Kidney epithelial cell (primary cell): ENCODE measurements around the gene TNFAIP8L3. TPM values are rescaled to one million over a fixed set of nuclear protein-coding genes. Genes with fewer than 3 reads are reported as not detected.

Experiments
- DNase-seq: peaks from one replicate; pipeline ENCODE4 v3.0.0-alpha.2; 2010; ENCODE audit warnings: low read depth
- H3K27me3 ChIP-seq: 2 replicates; pipeline ENCODE4 v1.6.0; 2011; ENCODE audit warnings: low read length; ENCODE audit not compliant: control insufficient read depth, insufficient read depth
- H3K36me3 ChIP-seq: 2 replicates; pipeline ENCODE4 v1.5.1; 2011; ENCODE audit warnings: low read length; ENCODE audit not compliant: control insufficient read depth, insufficient read depth
- H3K4me3 ChIP-seq: 2 replicates; pipeline ENCODE4 v1.5.1; 2011; ENCODE audit warnings: low read depth, mild to moderate bottlenecking, control low read depth, low read length
- total RNA-seq: library from RNA; depleted of rRNA; stranded (reverse); fragments of >200 nt; gene quantifications from 2 replicates; pipeline ENCODE4 v1.2.3, GENCODE V29; 2015
- TF ChIP-seq, protein P1 (sequence below): IDR thresholded peaks from 2 replicates; pipeline ENCODE4 v1.5.1; 2011; ENCODE audit warnings: mild to moderate bottlenecking, moderate library complexity, low read length, control low read depth, inconsistent platforms; ENCODE audit not compliant: insufficient read depth, poor library complexity, severe bottlenecking

The TNFAIP8L3 gene
- total RNA-seq, 1 donor from 2014 or later = 0.92 TPM

DNA sequence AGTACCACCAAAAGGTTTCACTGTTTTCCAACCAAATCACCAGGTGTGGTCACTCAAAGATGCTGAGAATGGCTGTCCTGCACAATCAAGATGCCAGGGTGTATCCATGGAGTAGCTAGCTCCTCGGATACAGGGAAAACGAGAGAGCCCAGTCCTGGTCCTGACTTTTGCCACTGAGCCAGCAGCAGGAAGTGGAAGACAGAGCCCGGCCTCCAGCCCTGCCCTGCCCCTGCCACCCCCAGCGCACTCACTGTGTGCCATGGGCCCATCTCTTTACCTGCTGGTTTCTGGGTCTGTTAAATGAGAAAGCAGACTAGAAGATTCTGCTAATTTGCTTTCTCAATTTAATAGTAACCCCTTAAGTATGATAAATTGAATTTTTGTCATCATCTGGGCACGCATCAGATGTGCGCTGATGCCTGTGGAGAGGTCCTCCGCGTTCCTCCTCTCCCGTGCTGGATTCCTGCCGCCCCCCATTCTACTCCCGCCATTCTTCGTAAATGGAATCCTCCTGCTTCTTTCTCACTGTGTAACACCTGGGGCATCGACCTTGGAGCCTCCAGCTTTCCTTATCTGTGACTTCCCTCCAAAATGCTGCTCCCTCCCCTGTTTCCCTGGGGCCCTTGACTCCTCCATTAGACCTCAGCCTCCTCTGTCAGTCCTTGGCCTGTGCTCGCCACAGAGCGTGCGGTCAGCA lies 18.0 kb downstream of the TNFAIP8L3 start:
- DNase-seq = no peak
- H3K27me3 ChIP-seq = no peaks in the 10 kb centered on the region
- H3K4me3 ChIP-seq = no peak overlapping the region

GRCh38 chr15:51075826-51076523 lies 18.7 kb downstream of the TNFAIP8L3 start:
- TF ChIP-seq, protein P1, sequence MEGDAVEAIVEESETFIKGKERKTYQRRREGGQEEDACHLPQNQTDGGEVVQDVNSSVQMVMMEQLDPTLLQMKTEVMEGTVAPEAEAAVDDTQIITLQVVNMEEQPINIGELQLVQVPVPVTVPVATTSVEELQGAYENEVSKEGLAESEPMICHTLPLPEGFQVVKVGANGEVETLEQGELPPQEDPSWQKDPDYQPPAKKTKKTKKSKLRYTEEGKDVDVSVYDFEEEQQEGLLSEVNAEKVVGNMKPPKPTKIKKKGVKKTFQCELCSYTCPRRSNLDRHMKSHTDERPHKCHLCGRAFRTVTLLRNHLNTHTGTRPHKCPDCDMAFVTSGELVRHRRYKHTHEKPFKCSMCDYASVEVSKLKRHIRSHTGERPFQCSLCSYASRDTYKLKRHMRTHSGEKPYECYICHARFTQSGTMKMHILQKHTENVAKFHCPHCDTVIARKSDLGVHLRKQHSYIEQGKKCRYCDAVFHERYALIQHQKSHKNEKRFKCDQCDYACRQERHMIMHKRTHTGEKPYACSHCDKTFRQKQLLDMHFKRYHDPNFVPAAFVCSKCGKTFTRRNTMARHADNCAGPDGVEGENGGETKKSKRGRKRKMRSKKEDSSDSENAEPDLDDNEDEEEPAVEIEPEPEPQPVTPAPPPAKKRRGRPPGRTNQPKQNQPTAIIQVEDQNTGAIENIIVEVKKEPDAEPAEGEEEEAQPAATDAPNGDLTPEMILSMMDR = no peak
- no peak for DNase-seq
- no peak overlapping the region for H3K4me3 ChIP-seq
- H3K27me3 ChIP-seq = no peaks in the 10 kb centered on the region
- no peaks in the 10 kb centered on the region for H3K36me3 ChIP-seq

More for the DNA sequence above, 18.0 kb downstream of the TNFAIP8L3 start:
- TF ChIP-seq, protein P1 = no peak
- no peaks in the 10 kb centered on the region for H3K36me3 ChIP-seq

- DNase-seq = no peak
- TF ChIP-seq, protein P1 = no peak
- Histone ChIP-seq H3K36me3 (no peaks in the 10 kb centered on the region), H3K4me3 (no peak overlapping the region), H3K27me3 (no peaks in the 10 kb centered on the region)
These were observed 19.3 kb downstream of the TNFAIP8L3 start for GRCh38 chr15:51075364-51075763.

- no peaks in the 10 kb centered on the region for H3K27me3 ChIP-seq
- no peak overlapping the region for H3K4me3 ChIP-seq
- no peak for DNase-seq
- TF ChIP-seq, protein P1 = no peak
- H3K36me3 ChIP-seq = no peaks in the 10 kb centered on the region
These were observed 19.8 kb downstream of the TNFAIP8L3 start for GRCh38 chr15:51074926-51075325.

- TF ChIP-seq, protein P1 = no peak
- Histone ChIP-seq H3K27me3 (no peaks in the 10 kb centered on the region), H3K4me3 (no peak overlapping the region), H3K36me3 (no peaks in the 10 kb centered on the region)
- no peak for DNase-seq
These were observed 23.1 kb downstream of the TNFAIP8L3 start for GRCh38 chr15:51071578-51071977.

DNA sequence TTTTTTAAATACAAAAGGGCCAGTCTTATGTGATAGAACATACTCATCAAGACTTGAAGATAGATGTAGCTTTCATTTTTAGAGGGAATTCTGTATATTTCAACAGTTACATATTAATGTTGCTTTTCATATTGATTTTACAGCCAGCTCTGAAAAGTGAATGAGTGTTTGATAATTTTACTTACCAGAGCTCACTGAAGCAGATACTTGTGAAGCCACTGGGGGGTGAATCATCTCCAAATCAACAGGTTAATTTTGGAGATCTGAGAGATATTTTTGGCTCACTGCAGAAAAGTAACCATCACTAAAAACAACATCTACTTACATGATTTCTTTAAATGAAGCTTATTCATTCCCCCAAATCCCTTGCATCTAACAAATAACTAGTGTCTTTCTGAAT lies 24.7 kb downstream of the TNFAIP8L3 start:
- TF ChIP-seq, protein P1 = no peak
- no peaks in the 10 kb centered on the region for H3K27me3 ChIP-seq
- DNase-seq = no peak
- no peaks in the 10 kb centered on the region for H3K36me3 ChIP-seq
- no peak overlapping the region for H3K4me3 ChIP-seq
